Measurements from ENCODE around the gene CERS4.
A peak's percentile ranks its signal among the peaks of the same experiment; 100 is the strongest.

The CERS4 gene

DNA sequence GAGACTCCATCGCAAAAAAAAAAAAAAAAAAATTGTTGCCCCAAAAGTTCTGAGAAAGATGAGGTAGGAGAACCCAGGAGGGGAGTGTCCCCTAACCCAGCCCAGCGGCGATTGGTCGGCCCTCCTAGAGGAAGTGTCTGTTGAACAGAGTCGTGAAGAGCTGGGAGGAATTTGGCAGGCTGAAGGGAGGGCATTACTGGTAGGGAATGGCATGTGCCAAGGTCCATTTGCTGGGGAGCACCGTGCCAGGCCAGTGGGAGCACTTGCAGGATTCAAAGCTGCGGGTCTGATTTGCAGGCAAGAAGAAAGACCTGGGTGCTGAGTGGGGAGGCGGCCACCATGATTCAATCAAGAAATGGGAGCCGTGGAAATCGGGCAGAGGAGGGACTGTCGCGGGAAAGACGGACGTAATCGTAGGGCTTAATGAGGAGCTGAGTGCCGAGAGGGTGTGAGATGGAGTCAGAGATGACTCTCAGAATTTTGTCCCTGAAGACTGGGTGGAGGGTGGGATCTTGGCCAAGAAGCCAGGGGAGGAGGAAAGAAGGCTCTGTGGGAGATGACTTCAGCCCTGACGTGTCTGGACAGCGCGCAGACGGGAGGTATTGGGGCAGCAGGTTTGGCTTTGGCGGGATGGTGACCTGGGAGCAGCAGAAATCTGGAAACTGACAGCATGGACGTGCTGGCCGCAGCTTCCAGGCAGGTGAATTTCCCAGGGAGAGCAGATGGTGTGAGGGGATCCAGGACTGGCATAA, 15.4 kb downstream of the CERS4 start:
- Histone ChIP-seq H3K9me3 (ENCODE audit: control insufficient read depth in 2 of 2, low read length in 2 of 2) (no peaks in the 10 kb centered on the region), H3K36me3 (ENCODE audit: control insufficient read depth in 2 of 2, insufficient read depth in 2 of 2, low read length in 2 of 2) (no peaks in the 10 kb centered on the region), H3K27me3 (ENCODE audit: control insufficient read depth in 1 of 2, insufficient read depth in 2 of 2, low read length in 2 of 2) (no peaks in the 10 kb centered on the region), H3K4me3 (ENCODE audit: low read length in 2 of 2) (no peak overlapping the region), H3K4me1 (ENCODE audit: control insufficient read depth, insufficient read depth, low read length) (no peaks in the 10 kb centered on the region), H3K27ac (ENCODE audit: low read length) (no peak overlapping the region), H3K9ac (ENCODE audit: low read length in 2 of 2) (no peak overlapping the region)

- H3K36me3 ChIP-seq (ENCODE audit: control insufficient read depth in 2 of 2, insufficient read depth in 2 of 2, low read length in 2 of 2): peaks cover 0 to 2% of the 10 kb centered on the region in 2 donors
- H3K9me3 ChIP-seq (ENCODE audit: control insufficient read depth in 2 of 2, low read length in 2 of 2): peaks cover 0 to 2% of the 10 kb centered on the region in 2 donors
- H3K27ac ChIP-seq (ENCODE audit: low read length): no peak overlapping the region
- no peak overlapping the region for H3K9ac ChIP-seq (ENCODE audit: low read length in 2 of 2)
- H3K4me1 ChIP-seq (ENCODE audit: control insufficient read depth, insufficient read depth, low read length): no peaks in the 10 kb centered on the region
- H3K4me3 ChIP-seq (ENCODE audit: low read length in 2 of 2): no peak overlapping the region
- H3K27me3 ChIP-seq (ENCODE audit: control insufficient read depth in 1 of 2, insufficient read depth in 2 of 2, low read length in 2 of 2): no peaks in the 10 kb centered on the region
Measured at GRCh38 chr19:8231073-8231604, 22.0 kb downstream of the CERS4 start.

GRCh38 chr19:8233370-8233769, 24.2 kb downstream of the CERS4 start:
- H3K9ac ChIP-seq (ENCODE audit: low read length in 2 of 2): no peak overlapping the region
- no peaks in the 10 kb centered on the region for H3K4me1 ChIP-seq (ENCODE audit: control insufficient read depth, insufficient read depth, low read length)
- H3K27me3 ChIP-seq (ENCODE audit: control insufficient read depth in 1 of 2, insufficient read depth in 2 of 2, low read length in 2 of 2): no peaks in the 10 kb centered on the region
- H3K9me3 ChIP-seq (ENCODE audit: control insufficient read depth in 2 of 2, low read length in 2 of 2): peaks cover 0 to 2% of the 10 kb centered on the region in 2 donors
- H3K36me3 ChIP-seq (ENCODE audit: control insufficient read depth in 2 of 2, insufficient read depth in 2 of 2, low read length in 2 of 2): peaks cover 0 to 2% of the 10 kb centered on the region in 2 donors
- H3K27ac ChIP-seq (ENCODE audit: low read length): no peak overlapping the region
- no peak overlapping the region for H3K4me3 ChIP-seq (ENCODE audit: low read length in 2 of 2)

DNA sequence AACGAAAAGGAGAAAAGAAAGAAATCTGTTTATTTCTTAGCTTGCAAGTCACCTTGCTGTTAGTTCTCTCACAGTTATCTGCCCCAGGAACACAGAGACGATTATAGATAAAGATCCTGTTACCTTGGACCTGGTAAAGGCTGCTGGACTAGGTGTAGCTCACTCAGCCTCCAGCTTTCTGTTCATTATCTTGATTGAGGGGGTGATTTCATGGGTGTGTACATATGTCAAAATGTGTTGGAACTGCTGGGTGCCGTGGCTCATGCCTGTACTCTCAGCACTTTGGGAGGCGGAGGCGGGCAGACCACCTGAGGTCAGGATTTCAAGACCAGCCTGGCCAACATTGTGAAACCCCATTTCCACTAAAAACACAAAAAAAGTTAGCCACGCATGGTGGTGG, 27.9 kb downstream of the CERS4 start:
- H3K27ac ChIP-seq (ENCODE audit: low read length): no peak overlapping the region
- H3K9ac ChIP-seq (ENCODE audit: low read length in 2 of 2): no peak overlapping the region
- H3K36me3 ChIP-seq (ENCODE audit: control insufficient read depth in 2 of 2, insufficient read depth in 2 of 2, low read length in 2 of 2): no peaks in the 10 kb centered on the region
- no peak overlapping the region for H3K4me3 ChIP-seq (ENCODE audit: low read length in 2 of 2)
- peaks cover 0 to 5% of the 10 kb centered on the region in 2 donors for H3K9me3 ChIP-seq (ENCODE audit: control insufficient read depth in 2 of 2, low read length in 2 of 2)
- H3K27me3 ChIP-seq (ENCODE audit: control insufficient read depth in 1 of 2, insufficient read depth in 2 of 2, low read length in 2 of 2): no peaks in the 10 kb centered on the region
- peaks cover 11% of the 10 kb centered on the region for H3K4me1 ChIP-seq (ENCODE audit: control insufficient read depth, insufficient read depth, low read length)

- Histone ChIP-seq H3K9me3 (ENCODE audit: control insufficient read depth in 2 of 2, low read length in 2 of 2) (peaks cover 4 to 7% of the 10 kb centered on the region in 2 donors), H3K36me3 (ENCODE audit: control insufficient read depth in 2 of 2, insufficient read depth in 2 of 2, low read length in 2 of 2) (no peaks in the 10 kb centered on the region), H3K4me1 (ENCODE audit: control insufficient read depth, insufficient read depth, low read length) (peaks cover 11% of the 10 kb centered on the region), H3K27ac (ENCODE audit: low read length) (no peak overlapping the region), H3K9ac (ENCODE audit: low read length in 2 of 2) (no peak overlapping the region), H3K4me3 (ENCODE audit: low read length in 2 of 2) (no peak overlapping the region), H3K27me3 (ENCODE audit: control insufficient read depth in 1 of 2, insufficient read depth in 2 of 2, low read length in 2 of 2) (no peaks in the 10 kb centered on the region)
Measured at GRCh38 chr19:8238251-8238650, 29.1 kb downstream of the CERS4 start.

GRCh38 chr19:8239528-8240273, 30.5 kb downstream of the CERS4 start:
- Histone ChIP-seq H3K27ac (ENCODE audit: low read length) (no peak overlapping the region), H3K36me3 (ENCODE audit: control insufficient read depth in 2 of 2, insufficient read depth in 2 of 2, low read length in 2 of 2) (no peaks in the 10 kb centered on the region), H3K9me3 (ENCODE audit: control insufficient read depth in 2 of 2, low read length in 2 of 2) (peaks cover 4 to 9% of the 10 kb centered on the region in 2 donors), H3K9ac (ENCODE audit: low read length in 2 of 2) (no peak overlapping the region), H3K4me3 (ENCODE audit: low read length in 2 of 2) (peak overlapping the region; percentile 36 to 52), H3K27me3 (ENCODE audit: control insufficient read depth in 1 of 2, insufficient read depth in 2 of 2, low read length in 2 of 2) (no peaks in the 10 kb centered on the region), H3K4me1 (ENCODE audit: control insufficient read depth, insufficient read depth, low read length) (peaks cover 11% of the 10 kb centered on the region)

GRCh38 chr19:8240274-8241229, 31.4 kb downstream of the CERS4 start:
- peaks cover 4 to 9% of the 10 kb centered on the region in 2 donors for H3K9me3 ChIP-seq (ENCODE audit: control insufficient read depth in 2 of 2, low read length in 2 of 2)
- H3K4me1 ChIP-seq (ENCODE audit: control insufficient read depth, insufficient read depth, low read length): peaks cover 11% of the 10 kb centered on the region
- H3K27ac ChIP-seq (ENCODE audit: low read length): no peak overlapping the region
- H3K27me3 ChIP-seq (ENCODE audit: control insufficient read depth in 1 of 2, insufficient read depth in 2 of 2, low read length in 2 of 2): no peaks in the 10 kb centered on the region
- peak overlapping the region in 1 of 2 donors; percentile 36 for H3K9ac ChIP-seq (ENCODE audit: low read length in 2 of 2)
- H3K4me3 ChIP-seq (ENCODE audit: low read length in 2 of 2): peak overlapping the region; percentile 36 to 52
- no peaks in the 10 kb centered on the region for H3K36me3 ChIP-seq (ENCODE audit: control insufficient read depth in 2 of 2, insufficient read depth in 2 of 2, low read length in 2 of 2)

DNA sequence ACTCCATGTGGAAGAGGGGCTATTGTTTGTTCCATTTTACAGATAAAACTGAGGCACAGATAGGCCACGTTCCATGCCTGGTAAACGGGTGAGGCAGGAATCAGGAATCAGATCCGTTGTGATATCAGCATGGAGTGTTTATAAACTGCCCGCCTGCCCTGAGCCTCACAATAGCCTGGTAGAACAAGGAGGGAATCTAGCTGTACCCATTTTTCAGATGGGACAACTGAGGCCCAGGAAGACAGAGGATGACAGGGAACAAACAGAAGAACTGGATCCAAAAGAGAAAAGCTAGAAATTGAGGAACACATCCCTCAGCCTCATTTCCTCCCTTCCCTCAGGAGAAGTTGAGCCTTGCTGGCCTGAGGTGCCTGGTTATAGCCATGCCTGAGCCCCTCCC, 32.5 kb downstream of the CERS4 start:
- Histone ChIP-seq H3K4me1 (ENCODE audit: control insufficient read depth, insufficient read depth, low read length) (peaks cover 11% of the 10 kb centered on the region), H3K9ac (ENCODE audit: low read length in 2 of 2) (no peak overlapping the region), H3K9me3 (ENCODE audit: control insufficient read depth in 2 of 2, low read length in 2 of 2) (peaks cover 4 to 9% of the 10 kb centered on the region in 2 donors), H3K4me3 (ENCODE audit: low read length in 2 of 2) (no peak overlapping the region), H3K36me3 (ENCODE audit: control insufficient read depth in 2 of 2, insufficient read depth in 2 of 2, low read length in 2 of 2) (no peaks in the 10 kb centered on the region), H3K27ac (ENCODE audit: low read length) (no peak overlapping the region), H3K27me3 (ENCODE audit: control insufficient read depth in 1 of 2, insufficient read depth in 2 of 2, low read length in 2 of 2) (no peaks in the 10 kb centered on the region)

DNA sequence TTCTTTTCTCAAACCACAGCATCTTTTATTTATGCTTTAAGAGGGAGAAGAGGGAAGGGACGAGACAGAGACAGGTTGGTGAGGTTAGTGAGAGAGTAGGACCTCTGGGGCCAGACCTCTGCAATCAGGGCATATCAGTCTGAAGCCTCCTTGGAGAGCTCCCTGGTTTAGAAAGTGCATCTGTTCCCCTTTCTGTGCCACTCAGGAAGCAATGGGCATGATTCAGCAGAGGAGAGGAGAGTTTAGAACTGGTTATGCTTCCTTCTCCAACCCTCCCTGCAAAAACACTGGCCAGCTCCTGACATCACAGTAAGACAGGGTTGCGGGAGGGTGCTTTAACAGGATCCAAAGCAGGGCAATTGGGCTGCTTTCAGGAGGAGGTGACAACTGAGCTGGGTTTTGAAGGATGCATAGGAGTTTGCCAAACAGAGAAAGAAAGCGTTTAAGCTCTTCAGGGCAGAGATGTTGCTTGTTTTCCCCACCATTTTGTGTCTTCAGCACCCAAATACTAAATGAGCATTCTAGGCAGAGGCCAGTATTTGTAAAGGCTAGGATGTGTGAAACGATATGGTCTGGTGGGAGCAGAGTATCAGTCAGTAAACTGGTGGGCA, 33.1 kb downstream of the CERS4 start:
- Histone ChIP-seq H3K9me3 (ENCODE audit: control insufficient read depth in 2 of 2, low read length in 2 of 2) (peaks cover 4 to 9% of the 10 kb centered on the region in 2 donors), H3K4me1 (ENCODE audit: control insufficient read depth, insufficient read depth, low read length) (peaks cover 11% of the 10 kb centered on the region), H3K27ac (ENCODE audit: low read length) (no peak overlapping the region), H3K9ac (ENCODE audit: low read length in 2 of 2) (no peak overlapping the region), H3K4me3 (ENCODE audit: low read length in 2 of 2) (no peak overlapping the region), H3K36me3 (ENCODE audit: control insufficient read depth in 2 of 2, insufficient read depth in 2 of 2, low read length in 2 of 2) (no peaks in the 10 kb centered on the region), H3K27me3 (ENCODE audit: control insufficient read depth in 1 of 2, insufficient read depth in 2 of 2, low read length in 2 of 2) (no peaks in the 10 kb centered on the region)

DNA sequence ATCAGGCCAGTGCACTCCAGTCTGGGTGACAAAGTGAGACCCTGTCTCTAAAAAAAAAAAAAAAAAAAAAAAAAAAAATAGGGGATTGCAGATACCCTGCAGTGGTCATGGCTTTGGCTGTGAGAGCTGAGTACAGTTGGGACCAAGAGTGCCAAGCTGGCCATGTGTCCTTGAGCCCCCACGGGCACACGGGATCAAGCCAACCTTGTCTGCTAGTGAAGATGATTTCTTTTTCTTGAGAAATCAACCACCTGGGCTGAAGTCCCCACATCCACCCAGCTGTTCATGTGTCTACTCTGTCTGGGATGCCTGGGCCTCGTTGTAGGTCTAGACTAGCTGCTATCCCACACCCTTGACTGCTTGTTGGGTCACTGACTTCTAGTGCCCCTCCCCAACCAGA, 34.0 kb downstream of the CERS4 start:
- H3K4me1 ChIP-seq (ENCODE audit: control insufficient read depth, insufficient read depth, low read length): peaks cover 11% of the 10 kb centered on the region

More for the DNA sequence above, 34.0 kb downstream of the CERS4 start:
- peaks cover 4 to 9% of the 10 kb centered on the region in 2 donors for H3K9me3 ChIP-seq (ENCODE audit: control insufficient read depth in 2 of 2, low read length in 2 of 2)
- H3K27ac ChIP-seq (ENCODE audit: low read length): no peak overlapping the region
- no peak overlapping the region for H3K4me3 ChIP-seq (ENCODE audit: low read length in 2 of 2)
- H3K27me3 ChIP-seq (ENCODE audit: control insufficient read depth in 1 of 2, insufficient read depth in 2 of 2, low read length in 2 of 2): no peaks in the 10 kb centered on the region
- H3K9ac ChIP-seq (ENCODE audit: low read length in 2 of 2): no peak overlapping the region
- no peaks in the 10 kb centered on the region for H3K36me3 ChIP-seq (ENCODE audit: control insufficient read depth in 2 of 2, insufficient read depth in 2 of 2, low read length in 2 of 2)

Data from stomach smooth muscle (tissue), 2 donors.